ENCODE results near the gene TXNL4A. TPM values are rescaled to one million over a fixed set of nuclear protein-coding genes. Genes with fewer than 3 reads are reported as not detected.
"Not testable (repeated sequence)": the region's sequence is repeated elsewhere in the genome, so short reads cannot be mapped to it uniquely, and the experiment has no call there.

Gene TXNL4A
- total RNA-seq, 1 donor from 2014 or later, result 78.2 TPM

DNA sequence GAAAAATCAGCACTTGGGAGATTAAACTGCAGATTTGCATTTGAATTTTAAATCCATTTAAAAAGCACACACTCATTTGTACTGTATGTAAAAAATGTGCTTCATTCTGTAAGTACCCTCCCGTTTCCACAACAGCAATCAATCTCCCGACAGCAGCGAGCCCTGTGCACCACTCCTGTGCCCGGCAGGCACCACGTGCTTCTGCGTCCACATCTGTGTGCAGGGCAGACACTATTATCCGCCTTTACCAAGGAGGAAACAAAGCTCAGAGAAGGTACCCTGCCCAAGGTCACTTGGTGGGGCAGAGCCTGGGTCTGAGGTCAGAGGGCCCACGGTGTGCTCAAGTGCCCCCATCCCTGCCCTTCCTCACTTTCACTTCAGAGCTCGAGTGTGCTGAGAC, 16.4 kb downstream of the TXNL4A start:
- intact Hi-C loops (cut with DNase I), result no loop called here
- no peak for ATAC-seq (ENCODE audit: poor library complexity)
- DNase-seq, result no peak

GRCh38 chr18:79971211-79971952, 17.0 kb downstream of the TXNL4A start:
- DNase-seq (no peak), ATAC-seq (ENCODE audit: poor library complexity) (no peak)
- intact Hi-C loops (cut with DNase I), result no loop called here

- ATAC-seq (ENCODE audit: poor library complexity) (no peak), DNase-seq (no peak)
- intact Hi-C loops (cut with DNase I), result no loop called here
Observed at GRCh38 chr18:79970419-79971133, 17.8 kb downstream of the TXNL4A start.

- intact Hi-C loops (cut with DNase I), result no loop called here
- ATAC-seq (ENCODE audit: poor library complexity) (peak; percentile 58), DNase-seq (peak; percentile 53)
Observed at GRCh38 chr18:79965119-79965902, 23.1 kb downstream of the TXNL4A start.

- intact Hi-C loops (cut with DNase I), result no loop called here
- ATAC-seq (ENCODE audit: poor library complexity) (peak; percentile 96), DNase-seq (peak; percentile 81)
Observed at GRCh38 chr18:79964330-79965118, 23.8 kb downstream of the TXNL4A start, which contains the start of gene HSBP1L1. Gene HSBP1L1 (plus strand): TSS chr18:79964643. CDS start chr18:79964736, 93 bp downstream.

- DNase-seq (no peak), ATAC-seq (ENCODE audit: poor library complexity) (no peak)
- intact Hi-C loops (cut with DNase I), result no loop called here
Observed at GRCh38 chr18:79963658-79964329, 24.6 kb downstream of the TXNL4A start.

GRCh38 chr18:79962835-79963657, 25.3 kb downstream of the TXNL4A start:
- intact Hi-C loops (cut with DNase I), result no loop called here
- DNase-seq, result peak; percentile 39
- ATAC-seq (ENCODE audit: poor library complexity), result no peak

DNA sequence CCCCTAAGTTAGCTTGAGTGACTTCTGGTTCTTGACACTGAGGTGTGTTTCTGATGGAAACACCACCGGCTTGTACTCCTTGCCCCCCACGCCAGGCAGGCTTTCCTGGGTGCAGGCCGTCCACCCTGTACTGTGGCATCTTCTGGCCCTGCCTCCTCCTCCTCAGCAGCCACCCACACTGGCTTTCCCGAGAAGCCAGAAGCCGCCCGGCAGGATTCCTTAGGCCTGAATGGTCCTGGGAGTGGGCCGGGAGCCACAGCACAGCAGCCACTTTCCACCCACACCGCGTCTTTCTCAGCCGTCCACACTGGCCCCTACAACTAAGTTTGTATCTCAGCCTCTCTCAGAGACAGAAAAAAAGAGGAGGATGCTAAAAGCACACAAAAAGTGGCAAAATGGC, 26.1 kb downstream of the TXNL4A start:
- intact Hi-C loops (cut with DNase I), result no loop called here
- DNase-seq (peak; percentile 24), ATAC-seq (ENCODE audit: poor library complexity) (no peak)

- DNase-seq (peak; percentile 27), ATAC-seq (ENCODE audit: poor library complexity) (no peak)
- intact Hi-C loops (cut with DNase I), result no loop called here
Observed at GRCh38 chr18:79961527-79962291, 26.7 kb downstream of the TXNL4A start.

- ATAC-seq (ENCODE audit: poor library complexity) (no peak), DNase-seq (no peak)
- intact Hi-C loops (cut with DNase I), result no loop called here
Observed at GRCh38 chr18:79960921-79961526, 27.3 kb downstream of the TXNL4A start.

DNA sequence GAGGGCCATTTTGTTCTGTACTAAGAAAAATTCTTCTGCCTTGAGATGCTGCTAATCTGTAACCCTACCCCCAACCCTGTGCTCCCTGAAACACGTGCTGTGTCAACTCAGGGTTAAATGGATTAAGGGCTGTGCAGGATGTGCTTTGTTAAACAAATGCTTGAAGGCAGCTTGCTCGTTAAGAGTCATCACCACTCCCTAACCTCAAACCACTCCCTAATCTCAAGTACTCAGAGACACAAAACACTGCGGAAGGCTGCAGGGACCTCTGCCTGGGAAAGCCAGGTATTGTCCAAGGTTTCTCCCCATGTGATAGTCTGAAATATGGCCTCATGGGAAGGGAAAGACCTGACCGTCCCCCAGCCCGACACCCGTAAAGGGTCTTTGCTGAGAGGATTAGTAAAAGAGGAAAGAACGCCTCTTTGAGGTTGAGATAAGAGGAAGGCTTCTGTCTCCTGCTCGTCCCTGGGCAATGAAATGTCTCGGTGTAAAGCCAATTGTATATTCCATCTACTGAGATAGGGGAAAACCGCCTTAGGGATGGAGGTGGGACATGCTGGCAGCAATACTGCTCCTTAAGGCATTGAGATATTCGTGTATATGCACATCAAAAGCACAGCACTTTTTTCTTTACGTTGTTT, 28.1 kb downstream of the TXNL4A start:
- ATAC-seq (ENCODE audit: poor library complexity); DNase-seq; intact Hi-C loops (cut with DNase I): not testable (repeated sequence)

DNA sequence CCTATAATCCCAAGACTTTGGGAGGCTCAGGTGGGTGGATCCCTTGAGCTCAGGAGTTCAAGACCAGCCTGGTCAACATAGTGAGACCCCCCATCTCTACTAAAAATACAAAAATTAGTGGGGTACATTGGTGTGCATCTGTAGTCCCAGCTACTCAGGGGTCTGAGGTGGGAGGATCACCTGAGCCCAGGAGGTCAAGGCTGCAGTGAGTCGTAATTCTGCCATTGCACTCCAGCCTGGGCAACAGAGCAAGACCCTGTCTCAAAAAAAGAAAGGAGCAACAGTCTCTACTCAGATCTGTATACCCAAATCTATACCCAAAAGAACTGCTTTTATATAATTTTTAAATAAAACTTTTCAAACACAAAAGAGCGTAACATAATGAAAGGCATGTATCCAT, 29.4 kb downstream of the TXNL4A start:
- DNase-seq, result no peak
- no peak for ATAC-seq (ENCODE audit: poor library complexity)
- intact Hi-C loops (cut with DNase I), result loop anchor here (10.0 kb wide), 1 partner anchor 76 kb away; the partner anchor contains the start of gene RBFA

DNA sequence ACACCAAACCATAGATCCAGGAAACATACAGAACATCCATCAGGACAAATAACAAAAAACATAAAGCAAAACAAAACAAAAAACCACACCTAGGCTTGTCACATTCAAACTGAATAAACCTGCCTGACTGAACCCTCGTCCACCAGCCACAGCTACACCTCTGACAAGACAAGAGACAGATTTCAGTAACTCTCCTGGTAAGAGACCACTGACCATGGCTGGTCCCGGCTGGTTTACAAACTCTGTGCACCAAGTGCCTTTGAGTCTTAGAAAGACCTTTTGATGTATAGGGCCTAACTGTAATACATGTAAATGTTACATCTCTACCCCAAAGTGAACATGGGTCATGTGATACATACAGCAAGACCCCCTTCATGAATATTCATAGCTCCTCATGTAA, 32.1 kb downstream of the TXNL4A start:
- intact Hi-C loops (cut with DNase I), result loop anchor here (10.0 kb wide), 1 partner anchor 79 kb away; the partner anchor contains the start of gene RBFA
- ATAC-seq (ENCODE audit: poor library complexity) (no peak), DNase-seq (no peak)

DNA sequence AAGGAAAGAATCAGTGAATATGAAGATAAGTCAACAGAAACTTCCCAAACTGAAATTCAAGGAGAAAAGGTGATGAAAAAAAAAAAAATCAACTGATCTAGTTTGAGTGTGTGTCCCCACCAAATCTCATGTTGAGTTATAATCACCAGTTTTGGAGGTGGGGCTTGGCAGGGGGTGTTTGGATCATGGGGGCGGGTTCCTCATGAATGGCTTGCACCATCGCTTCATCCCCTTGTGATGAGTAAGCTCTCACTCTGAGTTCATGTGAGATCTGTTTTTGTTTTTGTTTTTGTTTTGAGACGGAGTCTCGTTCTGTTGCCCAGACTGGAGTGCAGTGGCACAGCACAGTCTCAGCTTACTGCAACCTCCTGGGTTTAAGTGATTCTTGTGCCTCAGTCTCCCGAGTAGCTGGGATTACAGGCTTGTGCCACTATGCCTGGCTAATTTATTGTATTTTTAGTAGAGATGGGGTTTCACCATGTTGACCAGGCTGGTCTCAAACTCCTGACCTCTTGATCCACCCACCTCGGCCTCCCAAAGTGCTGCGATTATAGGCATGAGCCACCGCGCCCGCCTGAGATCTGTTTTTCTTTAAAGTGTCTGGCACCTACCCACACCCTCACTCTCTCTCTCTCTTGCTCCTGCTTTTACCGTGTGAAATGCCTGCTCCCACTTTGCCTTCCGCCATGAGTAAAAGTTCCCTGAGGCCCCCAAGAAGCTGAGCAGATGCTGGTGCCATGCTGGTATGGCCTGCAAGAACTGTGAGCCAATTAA, 32.9 kb downstream of the TXNL4A start:
- DNase-seq (no peak), ATAC-seq (ENCODE audit: poor library complexity) (no peak)
- intact Hi-C loops (cut with DNase I), result loop anchor here (10.0 kb wide), 1 partner anchor 79 kb away; the partner anchor contains the start of gene RBFA

GRCh38 chr18:79954791-79955190, 33.6 kb downstream of the TXNL4A start:
- ATAC-seq (ENCODE audit: poor library complexity), result no peak
- no peak for DNase-seq
- intact Hi-C loops (cut with DNase I), result loop anchor here (10.0 kb wide), 1 partner anchor 80 kb away; the partner anchor contains the start of gene RBFA

Measured in Right ventricle myocardium superior (tissue), 1 donor.